Right renal pelvis (tissue), 4 donors: ENCODE results near the gene COX18. TPM values are rescaled to one million over a fixed set of nuclear protein-coding genes. Genes with fewer than 3 reads are reported as not detected.

ENCODE experiments used
- polyA plus RNA-seq, 4 donors: library from polyadenylated mRNA; unstranded; fragments of 120-200 nt; gene quantifications; one replicate each; pipeline ENCODE4 v1.2.1, GENCODE V29; 2013; ENCODE audit not compliant: insufficient read length in 4 of 4

The COX18 gene
- polyA plus RNA-seq, 4 donors, result 16.4 to 17.9 (median 17.7) TPM

Other genes starting within 250 kb of the COX18 start
- 10 to 100 TPM; 60.0 to 74.9 (median 68.7) TPM for gene ANKRD17, start 189.1 kb upstream of the COX18 start, polyA plus RNA-seq